ENCODE measurements around the gene NFX1.

The NFX1 gene

GRCh38 chr9:33273266-33273971 lies 16.9 kb upstream of the NFX1 start:
- CTCF ChIA-PET = interaction anchor here (1.4 to 4.8 kb wide), 3 partner anchors 12 to 30 kb away, joined by 4 to 53 read pairs (median 4); no protein-coding TSS in a partner anchor
- DNase-seq (ENCODE audit: extremely low spot score) = no peak

GRCh38 chr9:33273972-33274328 lies 16.4 kb upstream of the NFX1 start:
- no peak for DNase-seq (ENCODE audit: extremely low spot score)
- no peak for TF ChIP-seq CTCF (IDR thresholded peaks at IDR 0.05; ENCODE audit: control extremely low read depth, extremely low read depth, low read depth, missing control alignments)
- CTCF ChIA-PET = interaction anchor here (1.4 to 4.8 kb wide), 3 partner anchors 11 to 31 kb away, joined by 4 to 53 read pairs (median 4); no protein-coding TSS in a partner anchor
- POLR2A ChIA-PET = interaction anchor here (0.6 kb wide), 1 partner anchor 244 kb away, joined by 3 read pairs; no protein-coding TSS in a partner anchor

More at GRCh38 chr9:33273266-33273971, 16.9 kb upstream of the NFX1 start:
- TF ChIP-seq CTCF (IDR thresholded peaks at IDR 0.05; ENCODE audit: control extremely low read depth, extremely low read depth, low read depth, missing control alignments) = no peak
- POLR2A ChIA-PET = interaction anchor here (0.6 to 0.9 kb wide), 2 partner anchors 184 to 248 kb away, joined by 3 to 4 read pairs; partner anchors contain the start of gene DNAJA1

- CTCF ChIA-PET = interaction anchor here (1.8 kb wide), 1 partner anchor 9 kb away, joined by 5 read pairs; no protein-coding TSS in a partner anchor
- POLR2A ChIA-PET = interaction anchor here (2.3 kb wide), 1 partner anchor 13 kb away, joined by 14 read pairs; the partner anchor contains the start of gene NFX1
- peak; percentile 18 for DNase-seq (ENCODE audit: extremely low spot score)
- no peak for TF ChIP-seq CTCF (IDR thresholded peaks at IDR 0.05; ENCODE audit: control extremely low read depth, extremely low read depth, low read depth, missing control alignments)
Measured at GRCh38 chr9:33277484-33277883, 12.8 kb upstream of the NFX1 start.

- DNase-seq (ENCODE audit: extremely low spot score) = no peak
- CTCF ChIA-PET = interaction anchor here (1.6 to 7.8 kb wide), 4 partner anchors 11 to 181 kb away, joined by 6 to 53 read pairs (median 22); no protein-coding TSS in a partner anchor
- POLR2A ChIA-PET = no interaction called here
- TF ChIP-seq CTCF (IDR thresholded peaks at IDR 0.05; ENCODE audit: control extremely low read depth, extremely low read depth, low read depth, missing control alignments) = no peak
Measured at GRCh38 chr9:33285502-33285901, 4.8 kb upstream of the NFX1 start.

GRCh38 chr9:33287087-33287490 lies 3.2 kb upstream of the NFX1 start:
- peak; percentile 70 for TF ChIP-seq CTCF (IDR thresholded peaks at IDR 0.05; ENCODE audit: control extremely low read depth, extremely low read depth, low read depth, missing control alignments)
- peak; percentile 61 for DNase-seq (ENCODE audit: extremely low spot score)
- CTCF ChIA-PET = interaction anchor here (0.7 to 7.8 kb wide), 23 partner anchors 9 to 191 kb away, joined by 3 to 53 read pairs (median 6); partner anchors contain the start of gene NOL6
- POLR2A ChIA-PET = no interaction called here

- CTCF ChIA-PET = interaction anchor here (1.8 to 7.8 kb wide), 9 partner anchors 9 to 185 kb away, joined by 6 to 53 read pairs (median 11); partner anchors contain the start of gene NOL6
- POLR2A ChIA-PET = interaction anchor here (1.0 kb wide), 1 partner anchor 16 kb away, joined by 3 read pairs; no protein-coding TSS in a partner anchor
- TF ChIP-seq CTCF (IDR thresholded peaks at IDR 0.05; ENCODE audit: control extremely low read depth, extremely low read depth, low read depth, missing control alignments) = no peak
- no peak for DNase-seq (ENCODE audit: extremely low spot score)
Measured at GRCh38 chr9:33288235-33288634, 2.1 kb upstream of the NFX1 start.
